OCI-LY7 (cell line): ENCODE measurements around the gene SPRR1B. TPM values are rescaled to one million over a fixed set of nuclear protein-coding genes. Genes with fewer than 3 reads are reported as not detected.

Source experiments
- BruUV-seq: library from RNA; stranded (reverse); fragments of 400-500 nt; replicated peaks from 2 replicates; lab custom pipeline; 2021; lab: Mats Ljungman, UMichigan
- CTCF ChIA-PET: fragments of 300-600 bp; sonication (Branson Sonifier 250); formaldehyde crosslinking; loops from one replicate; lab custom pipeline; 2022; ENCODE audit warnings: antibody characterized with exemption; ENCODE audit not compliant: unreplicated experiment; lab: Charles Lee
- POLR2A ChIA-PET: fragments of 300-600 bp; sonication (Branson Sonifier 250); formaldehyde crosslinking; loops from one replicate; lab custom pipeline; 2022; ENCODE audit warnings: antibody characterized with exemption; lab: Charles Lee
- DNase-seq: peaks from one replicate; pipeline ENCODE4 v3.0.0-alpha.2; 2015; ENCODE audit warnings: low spot score
- H2AFZ ChIP-seq: fragments of 200-600 bp; sonication (generic), shearing (Covaris generic); 2 replicates; pipeline ENCODE4 v1.6.1; 2014; ENCODE audit warnings: mild to moderate bottlenecking, antibody characterized with exemption, low read length, moderate library complexity
- H3K27ac ChIP-seq: fragments of 200-600 bp; sonication (generic); 2 replicates; pipeline ENCODE4 v1.5.1; 2014; ENCODE audit warnings: mixed run types, low read depth, mild to moderate bottlenecking, moderate library complexity, low read length, inconsistent platforms; ENCODE audit not compliant: poor library complexity, severe bottlenecking
- H3K36me3 ChIP-seq: fragments of 200-600 bp; sonication (generic); 2 replicates; pipeline ENCODE4 v1.6.1; 2014; ENCODE audit warnings: mild to moderate bottlenecking, antibody characterized with exemption, low read length, moderate library complexity, mixed read lengths; ENCODE audit not compliant: insufficient read depth
- H3K4me1 ChIP-seq: fragments of 200-600 bp; sonication (generic); 2 replicates; pipeline ENCODE4 v1.5.1; 2014; ENCODE audit warnings: mild to moderate bottlenecking, low read length; ENCODE audit not compliant: insufficient read depth, poor library complexity, severe bottlenecking
- H3K4me2 ChIP-seq: fragments of 200-600 bp; sonication (generic); 2 replicates; pipeline ENCODE4 v1.6.1; 2014; ENCODE audit warnings: mild to moderate bottlenecking, low read length
- H3K4me3 ChIP-seq: fragments of 200-600 bp; sonication (generic); 2 replicates; pipeline ENCODE4 v1.5.1; 2014; ENCODE audit warnings: mild to moderate bottlenecking, low read depth, low read length; ENCODE audit not compliant: poor library complexity, severe bottlenecking
- H3K79me2 ChIP-seq: fragments of 200-600 bp; sonication (generic); 2 replicates; pipeline ENCODE4 v1.6.1; 2016; ENCODE audit warnings: low read depth, mild to moderate bottlenecking, low read length, moderate library complexity, mixed read lengths; ENCODE audit not compliant: insufficient read depth
- H3K9me2 ChIP-seq: fragments of 200-600 bp; sonication (generic); 2 replicates; pipeline ENCODE4 v1.6.1; 2016; ENCODE audit warnings: mild to moderate bottlenecking, low read length, mixed read lengths; ENCODE audit not compliant: insufficient read depth
- H3K9me3 ChIP-seq: fragments of 200-600 bp; sonication (generic); 2 replicates; pipeline ENCODE4 v1.6.1; 2014; ENCODE audit warnings: mild to moderate bottlenecking, mixed run types, low read length, mixed read lengths
- H4K20me1 ChIP-seq: fragments of 200-600 bp; sonication (generic); 2 replicates; pipeline ENCODE4 v1.6.1; 2014; ENCODE audit warnings: mild to moderate bottlenecking, antibody characterized with exemption, low read length, moderate library complexity, mixed read lengths; ENCODE audit not compliant: insufficient read depth
- CTCF ChIP-seq: fragments of 200-600 bp; sonication (generic); conservative IDR thresholded peaks from 2 replicates; pipeline ENCODE4 v1.5.1; 2014; ENCODE audit warnings: mild to moderate bottlenecking, antibody characterized with exemption, low read length, moderate library complexity, mixed read lengths
- EZH2phosphoT487 ChIP-seq: fragments of 200-600 bp; sonication (generic); IDR thresholded peaks from 2 replicates; pipeline ENCODE4 v1.6.1; 2018; ENCODE audit warnings: low read depth, borderline replicate concordance, mild to moderate bottlenecking, mixed run types, antibody characterized with exemption, low read length, moderate library complexity, mixed read lengths
- intact Hi-C: fragments of 100-400 bp; cut with micrococcal nuclease; formaldehyde crosslinking; loops from one replicate; pipeline ENCODE4 v1.10.0; 2022; ENCODE audit not compliant: unreplicated experiment
- total RNA-seq, 2 experiments: library from RNA; depleted of rRNA in 1 of 2; stranded (reverse); fragments of >200 nt in 1 of 2; shearing (Covaris generic) in 1 of 2; gene quantifications; 2 replicates each; pipeline ENCODE4 v1.2.3, GENCODE V29; 2014 to 2022

Gene SPRR1B
- total RNA-seq, 2 experiments from 2014 or later = not detected

GRCh38 chr1:152998476-152998875 is 32.5 kb upstream of the SPRR1B start:
- CTCF ChIA-PET = no interaction called here
- BruUV-seq = no TSS peak

GRCh38 chr1:152999818-153000217 is 31.2 kb upstream of the SPRR1B start:
- POLR2A ChIA-PET = no interaction called here

More at GRCh38 chr1:152998476-152998875, 32.5 kb upstream of the SPRR1B start:
- no peaks in the 10 kb centered on the region for H3K9me2 ChIP-seq
- H2AFZ ChIP-seq = no peak overlapping the region
- no peak overlapping the region for H3K27ac ChIP-seq
- POLR2A ChIA-PET = no interaction called here
- H3K4me3 ChIP-seq = no peak overlapping the region
- H3K79me2 ChIP-seq = no peaks in the 10 kb centered on the region
- H4K20me1 ChIP-seq = no peaks in the 10 kb centered on the region
- intact Hi-C loops = no loop called here
- TF ChIP-seq EZH2phosphoT487 (no peak), CTCF (no peak)
- DNase-seq = no peak
- no peak overlapping the region for H3K4me2 ChIP-seq
- no peaks in the 10 kb centered on the region for H3K36me3 ChIP-seq
- no peaks in the 10 kb centered on the region for H3K4me1 ChIP-seq
- no peaks in the 10 kb centered on the region for H3K9me3 ChIP-seq

More at GRCh38 chr1:152999818-153000217, 31.2 kb upstream of the SPRR1B start:
- no peaks in the 10 kb centered on the region for H4K20me1 ChIP-seq
- TF ChIP-seq EZH2phosphoT487 (no peak), CTCF (no peak)
- intact Hi-C loops = no loop called here
- H3K4me3 ChIP-seq = no peak overlapping the region
- BruUV-seq = no TSS peak
- no peaks in the 10 kb centered on the region for H3K4me1 ChIP-seq
- no peak overlapping the region for H3K4me2 ChIP-seq
- H3K9me3 ChIP-seq = no peaks in the 10 kb centered on the region
- no peak overlapping the region for H3K27ac ChIP-seq
- no peaks in the 10 kb centered on the region for H3K9me2 ChIP-seq
- no peaks in the 10 kb centered on the region for H3K36me3 ChIP-seq
- no peak overlapping the region for H2AFZ ChIP-seq
- CTCF ChIA-PET = no interaction called here
- H3K79me2 ChIP-seq = no peaks in the 10 kb centered on the region
- no peak for DNase-seq
